T-cell (primary cell): Measurements from ENCODE around the gene JAGN1. TPM values are rescaled to one million over a fixed set of nuclear protein-coding genes. Genes with fewer than 3 reads are reported as not detected.

Experiments
- ATAC-seq, 4 experiments: fragments of 200-7000 bp in 3 of 4; fragments of 150-1000 bp in 1 of 4; cut with Tn5 transposase; replicated peaks in 1 of 4; 1 replicate in 3 of 4; 2 replicates in 1 of 4; pipeline ENCODE4 v1.10.0; 2021; ENCODE audit warnings: moderate library complexity in 3 of 4, mild to moderate bottlenecking in 2 of 4, moderate number of reproducible peaks in 1 of 4
- CTCF ChIA-PET, 2 donors: fragments of 300-600 bp; sonication (Branson Sonifier 250); formaldehyde crosslinking; loops; one replicate each; lab custom pipeline; 2022; ENCODE audit warnings: antibody characterized with exemption in 2 of 2; lab: Charles Lee
- POLR2A ChIA-PET, 2 donors: fragments of 300-600 bp; sonication (Branson Sonifier 250); formaldehyde crosslinking; loops; one replicate each; lab custom pipeline; 2022; ENCODE audit warnings: antibody characterized with exemption in 2 of 2; lab: Charles Lee
- DNase-seq, 35 experiments: peaks; one replicate each; pipeline versions ENCODE4 v3.0.0 to v3.0.0-alpha.2; 2013 to 2023
- H3K27ac ChIP-seq: one replicate; pipeline ENCODE4 v1.5.1; 2013; ENCODE audit warnings: low read length
- H3K27me3 ChIP-seq, 2 experiments: replicated peaks in 1 of 2; 1 replicate in 1 of 2; 2 replicates in 1 of 2; pipeline versions ENCODE4 v1.6.1 to v1.7.0; 2013; ENCODE audit warnings: low read length in 1 of 2, mixed read lengths in 1 of 2; ENCODE audit not compliant: control insufficient read depth in 2 of 2, insufficient read depth in 2 of 2; ENCODE audit errors: extremely low read depth in 1 of 2
- H3K36me3 ChIP-seq, 2 donors: 1 replicate in 1 of 2; 2 replicates in 1 of 2; pipeline versions ENCODE4 v1.6.1 to v1.7.0; 2013; ENCODE audit warnings: low read length in 1 of 2; ENCODE audit not compliant: control insufficient read depth in 2 of 2, insufficient read depth in 1 of 2; ENCODE audit errors: extremely low read depth in 1 of 2
- H3K4me1 ChIP-seq, 2 experiments: 1 replicate in 1 of 2; 2 replicates in 1 of 2; pipeline versions ENCODE4 v1.6.1 to v1.7.0; 2013; ENCODE audit warnings: low read length in 2 of 2, mixed read lengths in 1 of 2; ENCODE audit not compliant: insufficient read depth in 2 of 2, control insufficient read depth in 1 of 2; ENCODE audit errors: extremely low read depth in 1 of 2
- H3K4me3 ChIP-seq, 2 donors: 1 replicate in 1 of 2; 2 replicates in 1 of 2; pipeline versions ENCODE4 v1.5.1 to v1.7.0; 2013; ENCODE audit warnings: mild to moderate bottlenecking in 2 of 2, low read length in 1 of 2, moderate library complexity in 1 of 2; ENCODE audit not compliant: control insufficient read depth in 1 of 2; ENCODE audit errors: extremely low read depth in 1 of 2
- H3K9me3 ChIP-seq: 2 replicates; pipeline ENCODE4 v1.7.0; 2013
- H3K27ac Mint-ChIP-seq, 2 donors: one replicate each; pipeline ENCODE4 v1.8.0; 2020 to 2021; ENCODE audit warnings: mild to moderate bottlenecking in 2 of 2, mixed read lengths in 2 of 2
- H3K27me3 Mint-ChIP-seq, 2 donors: one replicate each; pipeline ENCODE4 v1.8.0; 2021 to 2022; ENCODE audit warnings: mixed read lengths in 2 of 2
- H3K36me3 Mint-ChIP-seq: one replicate; pipeline ENCODE4 v1.8.0; 2021; ENCODE audit warnings: mixed read lengths
- H3K4me1 Mint-ChIP-seq, 3 donors: one replicate each; pipeline ENCODE4 v1.8.0; 2020 to 2022; ENCODE audit warnings: mixed read lengths in 3 of 3, mild to moderate bottlenecking in 1 of 3
- H3K4me3 Mint-ChIP-seq, 3 donors: one replicate each; pipeline ENCODE4 v1.8.0; 2020 to 2022; ENCODE audit warnings: mild to moderate bottlenecking in 3 of 3, mixed read lengths in 3 of 3, moderate library complexity in 3 of 3
- H3K9me3 Mint-ChIP-seq, 3 donors: one replicate each; pipeline ENCODE4 v1.8.0; 2020 to 2022; ENCODE audit warnings: mixed read lengths in 3 of 3
- WGBS: methylation state at CpG from one replicate; pipeline ENCODE4 v1.1.5; 2013; ENCODE audit warnings: missing lambda C conversion rate; ENCODE audit not compliant: insufficient coverage; 5-methylcytosine and 5-hydroxymethylcytosine counted together
- total RNA-seq, 35 experiments: library from RNA in 6 of 35; stranded (reverse) in 6 of 35; fragments of 120-200 nt in 1 of 35; gene quantifications; one replicate each; pipeline versions ENCODE4 v1.2.1 to v1.2.4 and lab custom pipeline; 2013 to 2026

The JAGN1 gene
- total RNA-seq, 5 donors from 2014 or later (not counting 1 experiment from before 2014, with no cell fraction given): 16.9 to 28.6 (median 23.7) TPM

- DNase-seq: no peak
- Mint-ChIP-seq H3K4me3 (no peak overlapping the region), H3K4me1 (peaks cover 0 to 15% (median 13%) of the 10 kb centered on the region in 3 donors), H3K36me3 (no peaks in the 10 kb centered on the region), H3K27ac (no peak overlapping the region), H3K9me3 (no peaks in the 10 kb centered on the region), H3K27me3 (peaks cover 0 to 3% of the 10 kb centered on the region in 2 donors)
- Histone ChIP-seq H3K9me3 (no peaks in the 10 kb centered on the region), H3K4me1 (peaks cover 3 to 26% of the 10 kb centered on the region in 2 experiments), H3K27ac (no peak overlapping the region), H3K27me3 (peaks cover 0 to 26% of the 10 kb centered on the region in 2 experiments), H3K36me3 (no peaks in the 10 kb centered on the region), H3K4me3 (no peak overlapping the region)
- ATAC-seq: no peak
- CTCF ChIA-PET: no interaction called here
- POLR2A ChIA-PET: no interaction called here
- 100% methylated on average over 4 of the region's 8 CpGs for WGBS
Observed at GRCh38 chr3:9918261-9919038, 28.0 kb downstream of the JAGN1 start.

- H3K9me3 Mint-ChIP-seq: no peaks in the 10 kb centered on the region
- no peak for DNase-seq
- ChIA-PET CTCF (no interaction called here), POLR2A (no interaction called here)
- H3K36me3 Mint-ChIP-seq: no peaks in the 10 kb centered on the region
- no peak for ATAC-seq
- Histone ChIP-seq H3K4me3 (no peak overlapping the region), H3K9me3 (no peaks in the 10 kb centered on the region), H3K27me3 (no peaks in the 10 kb centered on the region), H3K36me3 (no peaks in the 10 kb centered on the region), H3K27ac (no peak overlapping the region), H3K4me1 (peaks cover 3 to 14% of the 10 kb centered on the region in 2 experiments)
- peaks cover 11 to 20% (median 13%) of the 10 kb centered on the region in 3 donors for H3K4me1 Mint-ChIP-seq
- H3K27me3 Mint-ChIP-seq: peaks cover 3 to 5% of the 10 kb centered on the region in 2 donors
- 96% methylated on average over 9 of the region's 23 CpGs for WGBS
- no peak overlapping the region for H3K4me3 Mint-ChIP-seq
- no peak overlapping the region for H3K27ac Mint-ChIP-seq
Observed at GRCh38 chr3:9928158-9928557, 37.7 kb downstream of the JAGN1 start.

GRCh38 chr3:9930804-9931418 is 40.5 kb downstream of the JAGN1 start:
- no peaks in the 10 kb centered on the region for H3K36me3 ChIP-seq
- no peaks in the 10 kb centered on the region for H3K9me3 Mint-ChIP-seq
- no peak for DNase-seq

DNA sequence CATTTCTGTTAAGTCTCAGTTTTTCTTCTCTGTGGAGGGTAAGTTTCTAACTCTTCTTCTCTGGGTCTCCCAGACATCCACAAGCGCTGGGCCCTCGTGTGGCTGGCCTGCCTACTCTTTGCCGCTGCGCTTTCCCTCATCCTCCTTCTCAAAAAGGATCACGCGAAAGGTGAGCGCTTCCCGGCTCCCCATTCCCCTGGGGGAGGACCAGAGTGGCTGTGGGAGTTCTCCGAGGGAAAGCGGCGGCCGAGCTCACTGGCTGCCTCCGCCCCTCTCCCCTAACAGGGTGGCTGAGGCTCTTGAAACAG is 42.1 kb downstream of the JAGN1 start:
- peaks cover 0 to 10% of the 10 kb centered on the region in 2 donors for H3K36me3 ChIP-seq
- H3K9me3 ChIP-seq: no peaks in the 10 kb centered on the region
- H3K9me3 Mint-ChIP-seq: no peaks in the 10 kb centered on the region
- CTCF ChIA-PET: interaction anchor here (0.6 to 3.3 kb wide), 30 partner anchors 9 to 388 kb away, joined by 3 to 33 read pairs (median 4); partner anchors contain the start of genes EMC3 (in 2 of the 2), PRRT3 (in 2 of the 2), ARPC4 (in 1 of the 2) and FANCD2 (in 1 of the 2)
- ATAC-seq (no peak), DNase-seq (no peak)
- no CpG with 5 or more reads among the region's 13 CpGs for WGBS
- peak overlapping the region; percentile 96 to 98 for H3K27ac Mint-ChIP-seq
- H3K27me3 Mint-ChIP-seq: no peaks in the 10 kb centered on the region
- H3K27ac ChIP-seq: peak overlapping the region; percentile 90
- H3K4me3 ChIP-seq: peak overlapping the region; percentile 62 to 77
- peak overlapping the region; percentile 89 to 98 (median 94) for H3K4me3 Mint-ChIP-seq
- peaks cover 15 to 40% of the 10 kb centered on the region in 2 experiments for H3K4me1 ChIP-seq
- H3K36me3 Mint-ChIP-seq: peaks cover 19% of the 10 kb centered on the region
- H3K4me1 Mint-ChIP-seq: peaks cover 36 to 47% (median 36%) of the 10 kb centered on the region in 3 donors
- H3K27me3 ChIP-seq: no peaks in the 10 kb centered on the region
- POLR2A ChIA-PET: interaction anchor here (0.5 to 2.2 kb wide), 8 partner anchors 14 to 389 kb away, joined by 3 to 14 read pairs (median 8); partner anchors contain the start of genes JAGN1 (in 1 of the 2) and SEC13 (in 1 of the 2)

More at GRCh38 chr3:9930804-9931418, 40.5 kb downstream of the JAGN1 start:
- Histone ChIP-seq H3K4me3 (no peak overlapping the region), H3K27ac (peak overlapping the region; percentile 7), H3K27me3 (no peaks in the 10 kb centered on the region), H3K4me1 (peaks cover 15 to 39% of the 10 kb centered on the region in 2 experiments), H3K9me3 (no peaks in the 10 kb centered on the region)
- 92% methylated on average over 2 of the region's 4 CpGs for WGBS
- ChIA-PET POLR2A (no interaction called here), CTCF (interaction anchor here (0.5 to 3.3 kb wide), 8 partner anchors 15 to 356 kb away, joined by 3 to 21 read pairs (median 5); partner anchors contain the start of gene PRRT3 (in 1 of the 2))
- H3K27ac Mint-ChIP-seq: peak overlapping the region; percentile 30 to 47
- H3K4me3 Mint-ChIP-seq: peak overlapping the region in 2 of 3 donors; percentile 9 to 28
- peaks cover 11% of the 10 kb centered on the region for H3K36me3 Mint-ChIP-seq
- H3K4me1 Mint-ChIP-seq: peaks cover 32 to 42% (median 33%) of the 10 kb centered on the region in 3 donors
- no peaks in the 10 kb centered on the region for H3K27me3 Mint-ChIP-seq
- ATAC-seq: no peak

GRCh38 chr3:9932843-9933560 is 42.6 kb downstream of the JAGN1 start:
- Histone ChIP-seq H3K9me3 (no peaks in the 10 kb centered on the region), H3K4me1 (peaks cover 15 to 40% of the 10 kb centered on the region in 2 experiments), H3K36me3 (peaks cover 0 to 15% of the 10 kb centered on the region in 2 donors), H3K4me3 (peak overlapping the region; percentile 62 to 77), H3K27me3 (no peaks in the 10 kb centered on the region), H3K27ac (peak overlapping the region; percentile 90)
- WGBS: 0% methylated on average over 64 of the region's 77 CpGs
- Mint-ChIP-seq H3K4me1 (peaks cover 36 to 47% (median 36%) of the 10 kb centered on the region in 3 donors), H3K27ac (peak overlapping the region; percentile 96 to 98), H3K4me3 (peak overlapping the region; percentile 89 to 98 (median 94)), H3K9me3 (no peaks in the 10 kb centered on the region), H3K36me3 (peaks cover 19% of the 10 kb centered on the region), H3K27me3 (no peaks in the 10 kb centered on the region)
- ATAC-seq: peak; percentile 64 to 76 (median 74)
- CTCF ChIA-PET: interaction anchor here (0.6 to 3.3 kb wide), 35 partner anchors 9 to 388 kb away, joined by 3 to 33 read pairs (median 4); partner anchors contain the start of genes EMC3 (in 2 of the 2), PRRT3 (in 2 of the 2), SEC13 (in 2 of the 2) and ARPC4 (in 1 of the 2)
- POLR2A ChIA-PET: interaction anchor here (0.5 to 2.2 kb wide), 14 partner anchors 13 to 388 kb away, joined by 3 to 14 read pairs (median 6); partner anchors contain the start of genes FANCD2 (in 1 of the 2), IL17RE (in 1 of the 2), JAGN1 (in 1 of the 2) and PRRT3 (in 1 of the 2)
- peak; percentile 73 to 92 (median 86) for DNase-seq
